Measurements from ENCODE around the gene CYTH4. TPM values are rescaled to one million over a fixed set of nuclear protein-coding genes. Genes with fewer than 3 reads are reported as not detected.

Gene CYTH4
- total RNA-seq, 2 experiments from 2014 or later: 33.1 to 42.8 TPM

DNA sequence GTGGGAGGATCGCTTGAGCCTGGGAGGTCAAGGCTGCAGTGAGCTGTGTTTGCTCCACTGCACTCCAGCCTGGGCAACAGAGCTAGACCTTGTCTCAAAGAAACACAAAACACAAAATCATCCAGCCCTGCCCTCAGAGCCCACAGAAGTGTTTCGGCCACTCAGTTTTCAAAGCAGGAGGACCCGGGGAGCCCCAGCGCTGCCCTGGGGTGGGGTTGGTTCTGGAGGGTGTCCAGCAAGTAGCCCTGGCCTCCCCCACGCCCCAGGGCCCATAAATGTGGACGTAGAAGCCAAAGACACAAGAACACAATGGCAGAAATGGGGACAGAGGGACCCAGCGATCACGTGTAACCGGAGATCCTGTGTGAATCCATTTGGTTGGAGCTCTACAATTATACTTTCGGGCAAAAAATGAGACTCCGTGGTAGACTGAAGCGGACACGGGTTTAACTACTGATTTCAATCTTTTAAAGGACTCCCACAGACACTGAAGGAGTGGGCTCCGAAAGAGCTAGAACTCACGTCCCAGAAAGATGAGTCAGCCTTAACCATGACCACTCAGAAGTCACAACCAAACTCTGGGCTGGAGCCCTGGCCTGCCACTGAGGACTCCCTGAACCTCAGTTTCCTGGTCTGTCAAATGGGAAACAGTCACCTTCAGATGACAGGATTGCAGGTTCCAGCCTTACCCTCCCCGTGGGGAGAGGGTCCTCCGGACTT lies 9.0 kb upstream of the CYTH4 start:
- CTCF ChIA-PET: interaction anchor here (0.9 to 1.6 kb wide), 3 partner anchors 10 to 13 kb away, joined by 3 to 8 read pairs (median 4); no protein-coding TSS in a partner anchor
- peak; percentile 52 for DNase-seq

DNA sequence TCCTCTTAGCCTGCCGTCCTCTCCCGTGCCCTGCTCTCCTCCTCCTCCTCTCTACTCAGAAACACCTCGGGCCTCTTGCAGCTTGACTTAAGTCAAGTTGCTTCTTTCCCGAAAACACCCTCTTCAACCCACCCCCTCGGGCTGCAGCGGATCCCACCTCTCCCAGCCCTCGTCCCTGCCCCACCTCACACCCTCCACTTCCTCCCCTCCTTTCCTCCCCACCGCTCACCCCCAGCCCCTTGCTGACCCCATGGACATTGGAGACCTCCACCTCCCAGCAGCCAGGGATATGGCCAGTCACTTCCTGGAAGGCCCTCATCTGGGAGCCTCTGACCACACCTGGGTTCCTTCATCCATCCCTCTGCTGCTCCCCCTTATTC lies 8.5 kb upstream of the CYTH4 start:
- POLR2A ChIA-PET: interaction anchor here (0.9 to 1.0 kb wide), 5 partner anchors 8 to 51 kb away, joined by 3 to 4 read pairs (median 3); partner anchors contain the start of gene CYTH4
- DNase-seq: no peak
- peak; percentile 3 for ATAC-seq

More for the DNA sequence above, 9.0 kb upstream of the CYTH4 start:
- Mint-ChIP-seq H3K4me3 (no peak overlapping the region), H3K4me1 (peaks cover 53% of the 10 kb centered on the region), H3K36me3 (ENCODE audit: low read depth) (no peaks in the 10 kb centered on the region), H3K27ac (peak overlapping the region; percentile 51), H3K9me3 (ENCODE audit: low read depth) (no peaks in the 10 kb centered on the region), H3K27me3 (no peaks in the 10 kb centered on the region)
- intact Hi-C loops (cut with DNase I, micrococcal nuclease): no loop called here
- POLR2A ChIA-PET: interaction anchor here (0.6 to 1.0 kb wide), 6 partner anchors 9 to 51 kb away, joined by 3 to 5 read pairs (median 4); partner anchors contain the start of gene CYTH4
- peak; percentile 70 for ATAC-seq

DNA sequence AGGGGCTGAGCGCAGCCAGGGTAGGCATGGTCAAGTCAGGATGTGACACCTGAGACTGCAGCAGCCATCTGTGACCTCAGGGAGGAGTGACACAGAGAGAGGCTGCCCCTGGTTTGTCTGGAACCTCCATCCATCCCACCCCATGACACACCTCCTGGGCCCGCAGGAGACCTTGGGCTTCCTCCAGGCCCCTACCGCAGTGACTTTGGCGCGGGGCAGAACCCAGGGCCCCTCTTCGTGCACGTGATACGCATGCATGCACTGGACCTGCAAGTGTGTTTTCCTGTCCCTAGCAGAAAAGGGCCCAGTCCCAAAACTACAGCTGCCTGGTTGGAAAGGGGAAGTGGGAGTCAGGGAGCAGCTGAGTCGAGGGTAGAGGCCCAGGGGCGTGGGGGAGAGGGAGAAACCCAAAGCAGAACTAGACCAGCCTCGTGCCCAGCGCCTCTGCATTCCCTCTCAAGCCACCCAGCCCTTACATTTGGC lies 7.9 kb upstream of the CYTH4 start:
- no peaks in the 10 kb centered on the region for H3K9me3 Mint-ChIP-seq (ENCODE audit: low read depth)
- ChIA-PET POLR2A (no interaction called here), CTCF (interaction anchor here (0.6 to 2.2 kb wide), 3 partner anchors 9 to 198 kb away, joined by 3 to 11 read pairs (median 4); no protein-coding TSS in a partner anchor)
- H3K27me3 Mint-ChIP-seq: no peaks in the 10 kb centered on the region
- no peak overlapping the region for H3K4me3 Mint-ChIP-seq
- peaks cover 53% of the 10 kb centered on the region for H3K4me1 Mint-ChIP-seq
- DNase-seq (no peak), ATAC-seq (no peak)
- intact Hi-C loops (cut with DNase I, micrococcal nuclease): no loop called here
- peak overlapping the region; percentile 45 for H3K27ac Mint-ChIP-seq
- no peaks in the 10 kb centered on the region for H3K36me3 Mint-ChIP-seq (ENCODE audit: low read depth)

More for the DNA sequence above, 8.5 kb upstream of the CYTH4 start:
- H3K36me3 Mint-ChIP-seq (ENCODE audit: low read depth): no peaks in the 10 kb centered on the region
- CTCF ChIA-PET: interaction anchor here (0.9 to 1.6 kb wide), 3 partner anchors 9 to 13 kb away, joined by 3 to 8 read pairs (median 4); no protein-coding TSS in a partner anchor
- no peak overlapping the region for H3K27ac Mint-ChIP-seq
- no peaks in the 10 kb centered on the region for H3K9me3 Mint-ChIP-seq (ENCODE audit: low read depth)
- peaks cover 53% of the 10 kb centered on the region for H3K4me1 Mint-ChIP-seq
- intact Hi-C loops (cut with DNase I, micrococcal nuclease): no loop called here
- H3K27me3 Mint-ChIP-seq: no peaks in the 10 kb centered on the region
- H3K4me3 Mint-ChIP-seq: no peak overlapping the region

DNA sequence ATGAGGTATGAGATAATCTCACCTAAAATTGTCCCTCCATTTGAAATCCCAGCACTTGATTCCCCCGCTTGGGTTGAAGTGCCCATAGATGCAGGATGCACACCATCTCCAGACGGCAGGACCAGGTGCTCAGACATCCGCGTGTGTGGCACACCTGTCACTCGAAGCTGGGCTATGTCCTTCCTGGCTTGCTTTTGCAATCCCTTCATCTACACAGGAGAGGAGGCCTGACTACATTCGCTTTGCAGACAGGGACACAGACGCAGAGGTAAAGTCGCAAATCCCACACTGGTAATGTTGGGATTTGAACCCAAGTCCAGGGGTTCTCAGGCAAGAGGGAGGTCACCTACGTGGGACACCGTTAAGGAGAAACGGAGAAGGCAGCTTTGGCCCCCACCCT lies 7.2 kb upstream of the CYTH4 start:
- intact Hi-C loops (cut with DNase I, micrococcal nuclease): no loop called here
- H3K4me1 Mint-ChIP-seq: peaks cover 47% of the 10 kb centered on the region
- no peaks in the 10 kb centered on the region for H3K9me3 Mint-ChIP-seq (ENCODE audit: low read depth)
- ChIA-PET CTCF (interaction anchor here (0.6 to 2.2 kb wide), 5 partner anchors 7 to 199 kb away, joined by 3 to 11 read pairs (median 3); no protein-coding TSS in a partner anchor), POLR2A (no interaction called here)
- H3K36me3 Mint-ChIP-seq (ENCODE audit: low read depth): no peaks in the 10 kb centered on the region
- no peak overlapping the region for H3K27ac Mint-ChIP-seq
- ATAC-seq: no peak
- DNase-seq: no peak
- no peaks in the 10 kb centered on the region for H3K27me3 Mint-ChIP-seq
- H3K4me3 Mint-ChIP-seq: no peak overlapping the region

DNA sequence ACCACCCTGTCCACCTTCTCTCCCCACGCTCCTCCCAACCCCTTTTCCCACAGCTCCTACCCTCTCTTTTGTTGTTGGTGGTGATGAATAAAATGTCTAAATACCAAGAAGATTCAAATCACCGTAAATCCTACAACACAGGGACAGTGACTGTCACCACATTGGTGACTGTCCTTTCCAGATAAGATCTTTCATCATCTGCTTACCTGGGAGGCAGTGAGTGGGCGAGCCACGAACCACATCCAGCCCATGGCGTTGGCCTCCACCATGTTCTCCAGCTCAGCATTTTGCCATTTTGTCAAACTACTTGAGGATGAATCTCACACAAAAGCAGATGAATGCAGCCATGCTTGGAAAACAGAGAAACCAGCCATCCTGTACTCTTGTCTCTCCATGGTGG lies 6.7 kb upstream of the CYTH4 start:
- Mint-ChIP-seq H3K27ac (peak overlapping the region; percentile 73), H3K4me3 (no peak overlapping the region), H3K27me3 (no peaks in the 10 kb centered on the region), H3K9me3 (ENCODE audit: low read depth) (no peaks in the 10 kb centered on the region), H3K36me3 (ENCODE audit: low read depth) (no peaks in the 10 kb centered on the region), H3K4me1 (peaks cover 47% of the 10 kb centered on the region)
- DNase-seq (peak; percentile 86), ATAC-seq (peak; percentile 75)
- POLR2A ChIA-PET: no interaction called here
- CTCF ChIA-PET: interaction anchor here (0.9 to 2.2 kb wide), 4 partner anchors 8 to 76 kb away, joined by 3 to 11 read pairs (median 4); no protein-coding TSS in a partner anchor
- intact Hi-C loops (cut with DNase I, micrococcal nuclease): no loop called here

DNA sequence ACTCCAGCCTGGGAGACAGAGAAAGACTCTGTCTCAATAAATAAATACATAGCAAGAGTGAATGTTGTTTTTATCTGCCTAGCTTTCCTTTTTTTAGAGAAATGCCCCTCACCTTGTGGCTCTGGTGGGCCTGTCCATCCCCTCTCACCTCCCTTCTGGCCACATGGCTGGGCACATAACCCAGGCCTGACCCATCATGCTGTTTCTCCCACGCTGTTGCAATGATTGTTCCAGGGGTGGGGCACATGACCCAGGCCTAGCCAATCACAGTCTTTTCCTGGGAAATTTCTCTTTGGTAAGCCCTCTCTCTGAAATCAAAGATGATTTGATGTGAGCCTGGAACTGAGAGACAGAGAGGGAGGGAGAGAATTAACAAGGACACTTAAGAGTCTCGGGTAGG lies 5.5 kb upstream of the CYTH4 start:
- ChIA-PET POLR2A (no interaction called here), CTCF (interaction anchor here (1.0 to 3.5 kb wide), 3 partner anchors 16 to 41 kb away, joined by 3 to 16 read pairs (median 11); no protein-coding TSS in a partner anchor)
- no peak for ATAC-seq
- no peak for DNase-seq
- intact Hi-C loops (cut with DNase I, micrococcal nuclease): no loop called here
- H3K4me1 Mint-ChIP-seq: peaks cover 50% of the 10 kb centered on the region
- H3K27me3 Mint-ChIP-seq: no peaks in the 10 kb centered on the region
- H3K9me3 Mint-ChIP-seq (ENCODE audit: low read depth): no peaks in the 10 kb centered on the region
- no peaks in the 10 kb centered on the region for H3K36me3 Mint-ChIP-seq (ENCODE audit: low read depth)
- no peak overlapping the region for H3K27ac Mint-ChIP-seq
- no peak overlapping the region for H3K4me3 Mint-ChIP-seq

DNA sequence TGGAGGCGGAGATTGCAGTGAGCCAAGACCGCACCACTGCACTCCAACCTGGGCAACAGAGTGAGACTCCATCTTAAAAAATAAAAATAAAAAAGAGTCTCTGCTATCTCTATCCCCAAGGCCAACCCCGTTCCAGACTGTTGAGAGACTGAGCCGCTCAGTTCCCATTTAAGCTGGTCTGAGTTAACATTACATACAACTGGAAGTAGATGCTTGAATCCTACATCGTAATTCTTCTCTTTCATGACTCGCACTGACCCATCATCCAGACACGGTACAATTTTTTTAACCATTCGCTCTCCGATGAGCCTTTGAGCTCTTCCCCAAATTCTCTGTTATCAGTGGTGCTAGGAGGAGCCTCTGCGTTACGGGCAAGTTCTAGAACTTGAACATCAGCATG lies 4.9 kb upstream of the CYTH4 start:
- H3K4me3 Mint-ChIP-seq: no peak overlapping the region
- POLR2A ChIA-PET: no interaction called here

DNA sequence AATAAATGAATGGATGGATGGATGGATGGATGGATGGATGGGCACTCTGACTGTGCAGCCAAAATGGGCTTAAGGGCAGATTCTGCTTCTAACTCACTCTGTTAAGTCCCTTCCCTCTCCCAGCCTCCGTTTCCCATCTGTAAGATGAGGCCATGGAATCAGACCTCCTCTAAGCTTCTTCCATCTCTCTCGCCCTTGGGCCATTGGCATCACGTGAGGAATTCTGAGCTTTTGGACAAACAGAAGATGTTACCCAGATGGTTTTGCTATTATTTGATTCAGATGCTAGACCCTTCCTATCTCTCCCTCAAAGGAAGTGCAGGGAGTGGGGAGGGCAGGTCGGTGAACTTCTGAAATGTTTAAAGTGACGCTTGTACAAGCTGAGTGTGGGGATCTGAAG lies 4.0 kb upstream of the CYTH4 start:
- intact Hi-C loops (cut with DNase I, micrococcal nuclease): no loop called here
- DNase-seq (no peak), ATAC-seq (no peak)
- no peaks in the 10 kb centered on the region for H3K9me3 Mint-ChIP-seq (ENCODE audit: low read depth)
- H3K4me3 Mint-ChIP-seq: no peak overlapping the region
- ChIA-PET CTCF (interaction anchor here (0.5 to 3.5 kb wide), 4 partner anchors 11 to 234 kb away, joined by 3 to 16 read pairs (median 3); no protein-coding TSS in a partner anchor), POLR2A (no interaction called here)
- H3K27ac Mint-ChIP-seq: no peak overlapping the region
- peaks cover 60% of the 10 kb centered on the region for H3K4me1 Mint-ChIP-seq
- no peaks in the 10 kb centered on the region for H3K36me3 Mint-ChIP-seq (ENCODE audit: low read depth)
- no peaks in the 10 kb centered on the region for H3K27me3 Mint-ChIP-seq

More for the DNA sequence above, 4.9 kb upstream of the CYTH4 start:
- Mint-ChIP-seq H3K27ac (peak overlapping the region; percentile 1), H3K4me1 (peaks cover 56% of the 10 kb centered on the region), H3K27me3 (no peaks in the 10 kb centered on the region), H3K9me3 (ENCODE audit: low read depth) (no peaks in the 10 kb centered on the region), H3K36me3 (ENCODE audit: low read depth) (no peaks in the 10 kb centered on the region)
- DNase-seq: no peak
- CTCF ChIA-PET: interaction anchor here (0.5 to 3.5 kb wide), 3 partner anchors 17 to 718 kb away, joined by 3 to 16 read pairs (median 3); no protein-coding TSS in a partner anchor
- ATAC-seq: no peak
- intact Hi-C loops (cut with DNase I, micrococcal nuclease): no loop called here

DNA sequence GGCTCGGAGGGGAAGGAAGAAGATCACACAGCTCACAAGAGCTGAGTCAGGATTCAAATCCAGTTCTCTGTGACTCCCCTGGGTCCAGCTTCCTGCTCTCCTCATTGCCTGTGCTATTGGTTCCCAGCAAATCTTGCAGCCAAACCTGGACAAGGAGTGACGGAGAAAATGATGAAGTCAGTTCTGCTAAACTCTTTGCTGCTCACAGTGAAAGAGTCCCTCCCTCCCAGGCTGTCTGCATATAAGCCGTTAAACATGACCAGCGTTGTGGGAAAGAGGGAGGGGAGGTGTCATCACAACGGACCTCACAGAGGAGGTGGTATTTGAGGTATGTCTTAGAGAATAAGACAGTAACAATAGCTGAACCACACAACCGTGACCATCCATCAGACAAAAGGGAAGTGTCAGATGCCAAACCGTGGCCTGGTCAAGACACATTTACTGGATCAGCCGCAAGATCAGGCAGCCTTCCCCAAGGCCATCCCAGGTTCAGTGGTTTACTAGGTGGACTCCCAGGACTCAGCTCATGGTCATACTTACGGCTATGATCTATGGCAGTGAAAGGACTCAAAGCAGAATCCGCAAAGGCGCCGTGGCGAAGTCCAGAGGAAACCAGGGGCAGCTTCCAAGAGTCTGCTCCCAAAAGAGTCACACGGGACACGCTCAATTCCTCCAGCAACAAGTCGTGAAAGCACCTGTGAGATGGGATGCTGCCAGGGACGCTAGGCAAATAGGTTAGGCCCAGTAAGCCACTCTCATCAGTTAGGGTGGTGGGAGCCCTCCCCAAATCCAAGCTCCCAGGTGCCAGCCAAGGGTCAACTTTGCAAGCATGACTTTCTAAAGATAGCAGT lies 2.8 kb upstream of the CYTH4 start:
- Mint-ChIP-seq H3K27ac (no peak overlapping the region), H3K4me3 (no peak overlapping the region)
- intact Hi-C loops (cut with DNase I, micrococcal nuclease): no loop called here

DNA sequence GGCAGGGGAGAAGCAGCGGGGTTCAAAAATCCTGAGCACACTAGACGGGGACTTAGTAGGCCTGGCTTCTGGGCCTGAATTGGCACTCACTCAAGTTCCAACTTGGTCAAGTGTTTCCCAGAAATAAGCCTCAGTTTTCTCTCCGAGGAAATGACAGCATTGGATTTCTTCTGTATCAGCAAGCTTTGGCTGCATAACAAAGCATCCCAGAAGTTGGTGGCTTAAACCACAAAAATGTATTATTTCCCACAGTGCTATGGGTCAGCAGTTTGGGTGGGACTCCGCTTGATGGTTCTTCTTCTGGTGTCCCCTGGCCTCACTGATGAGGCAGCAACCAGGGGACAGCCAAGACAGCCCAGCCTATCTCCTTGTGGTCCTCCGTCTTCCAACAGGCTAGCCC lies 1.6 kb upstream of the CYTH4 start:
- no peaks in the 10 kb centered on the region for H3K9me3 Mint-ChIP-seq (ENCODE audit: low read depth)
- no peak overlapping the region for H3K4me3 Mint-ChIP-seq
- no peaks in the 10 kb centered on the region for H3K27me3 Mint-ChIP-seq
- H3K4me1 Mint-ChIP-seq: peaks cover 57% of the 10 kb centered on the region
- H3K27ac Mint-ChIP-seq: no peak overlapping the region
- CTCF ChIA-PET: interaction anchor here (1.5 to 3.2 kb wide), 3 partner anchors 13 to 20 kb away, joined by 4 to 30 read pairs (median 19); no protein-coding TSS in a partner anchor
- H3K36me3 Mint-ChIP-seq (ENCODE audit: low read depth): peaks cover 2% of the 10 kb centered on the region
- DNase-seq: no peak
- intact Hi-C loops (cut with DNase I, micrococcal nuclease): loop anchor here in 1 of 2 experiments (1.0 kb wide), 1 partner anchor 13 kb away; no protein-coding TSS in a partner anchor
- ATAC-seq: no peak
- POLR2A ChIA-PET: interaction anchor here (0.8 kb wide), 1 partner anchor 38 kb away, joined by 3 read pairs; no protein-coding TSS in a partner anchor

More for the DNA sequence above, 2.8 kb upstream of the CYTH4 start:
- CTCF ChIA-PET: interaction anchor here (0.7 to 3.5 kb wide), 3 partner anchors 12 to 26 kb away, joined by 3 to 16 read pairs (median 4); no protein-coding TSS in a partner anchor
- DNase-seq (no peak), ATAC-seq (no peak)
- Mint-ChIP-seq H3K27me3 (no peaks in the 10 kb centered on the region), H3K36me3 (ENCODE audit: low read depth) (no peaks in the 10 kb centered on the region), H3K9me3 (ENCODE audit: low read depth) (no peaks in the 10 kb centered on the region), H3K4me1 (peaks cover 61% of the 10 kb centered on the region)
- POLR2A ChIA-PET: no interaction called here

DNA sequence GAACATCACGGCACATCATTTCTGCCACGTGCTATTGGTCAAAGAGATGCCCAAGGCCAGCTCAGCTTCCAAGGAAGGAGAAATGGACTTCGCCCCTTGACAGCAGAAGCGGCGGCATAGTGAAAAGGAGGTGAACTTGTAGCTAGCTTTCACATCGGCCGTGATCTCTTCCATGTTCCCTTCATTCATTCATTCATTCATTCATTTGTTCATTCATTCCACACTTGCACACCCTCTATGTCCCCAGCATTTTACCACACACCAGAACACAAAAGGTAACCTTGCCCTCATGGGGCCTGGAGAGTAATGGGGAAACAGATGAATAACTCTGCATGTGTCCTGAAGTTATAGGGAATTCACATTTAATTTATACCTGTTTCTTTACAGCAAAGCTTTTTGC lies 1.1 kb upstream of the CYTH4 start:
- ATAC-seq: no peak
- Mint-ChIP-seq H3K4me3 (no peak overlapping the region), H3K36me3 (ENCODE audit: low read depth) (peaks cover 2% of the 10 kb centered on the region), H3K27ac (peak overlapping the region; percentile 98), H3K9me3 (ENCODE audit: low read depth) (no peaks in the 10 kb centered on the region), H3K4me1 (peaks cover 57% of the 10 kb centered on the region), H3K27me3 (no peaks in the 10 kb centered on the region)
- intact Hi-C loops (cut with DNase I, micrococcal nuclease): loop anchor here in 1 of 2 experiments (1.0 kb wide), 1 partner anchor 14 kb away; no protein-coding TSS in a partner anchor
- POLR2A ChIA-PET: interaction anchor here (0.8 to 1.2 kb wide), 2 partner anchors 8 to 39 kb away, joined by 3 to 4 read pairs; no protein-coding TSS in a partner anchor
- CTCF ChIA-PET: interaction anchor here (0.8 to 3.2 kb wide), 5 partner anchors 10 to 145 kb away, joined by 3 to 30 read pairs (median 6); no protein-coding TSS in a partner anchor
- DNase-seq: no peak
